Measurements from ENCODE around the gene PIM1.

Gene PIM1

GRCh38 chr6:37209461-37210205, 39.7 kb downstream of the PIM1 start:
- TF ChIP-seq CTCF (conservative IDR thresholded peaks at IDR 0.05; ENCODE audit: low read depth, low read length): no peak
- DNase-seq (ENCODE audit: low read depth): no peak

GRCh38 chr6:37210313-37210968, 40.5 kb downstream of the PIM1 start:
- TF ChIP-seq CTCF (conservative IDR thresholded peaks at IDR 0.05; ENCODE audit: low read depth, low read length): peak; percentile 95
- peak; percentile 91 for DNase-seq (ENCODE audit: low read depth)
- no peak overlapping the region for H3K4me3 ChIP-seq (ENCODE audit: low read depth, low read length)

More at GRCh38 chr6:37209461-37210205, 39.7 kb downstream of the PIM1 start:
- no peak overlapping the region for H3K4me3 ChIP-seq (ENCODE audit: low read depth, low read length)

GRCh38 chr6:37212268-37212667, 42.3 kb downstream of the PIM1 start:
- no peak for DNase-seq (ENCODE audit: low read depth)
- H3K4me3 ChIP-seq (ENCODE audit: low read depth, low read length): no peak overlapping the region

GRCh38 chr6:37218061-37218460, 48.1 kb downstream of the PIM1 start:
- TF ChIP-seq CTCF (conservative IDR thresholded peaks at IDR 0.05; ENCODE audit: low read depth, low read length): no peak
- DNase-seq (ENCODE audit: low read depth): no peak
- no peak overlapping the region for H3K4me3 ChIP-seq (ENCODE audit: low read depth, low read length)

More at GRCh38 chr6:37212268-37212667, 42.3 kb downstream of the PIM1 start:
- no peak for TF ChIP-seq CTCF (conservative IDR thresholded peaks at IDR 0.05; ENCODE audit: low read depth, low read length)

GRCh38 chr6:37218511-37218910, 48.6 kb downstream of the PIM1 start:
- DNase-seq (ENCODE audit: low read depth): no peak
- no peak for TF ChIP-seq CTCF (conservative IDR thresholded peaks at IDR 0.05; ENCODE audit: low read depth, low read length)
- no peak overlapping the region for H3K4me3 ChIP-seq (ENCODE audit: low read depth, low read length)

- H3K4me3 ChIP-seq (ENCODE audit: low read depth, low read length): peak overlapping the region; percentile 64
- peak; percentile 66 for DNase-seq (ENCODE audit: low read depth)
- TF ChIP-seq CTCF (conservative IDR thresholded peaks at IDR 0.05; ENCODE audit: low read depth, low read length): no peak
Measured at GRCh38 chr6:37221585-37222124, 51.7 kb downstream of the PIM1 start.
